Left lung (tissue), 10 donors: ENCODE data around the gene STN1. TPM values are rescaled to one million over a fixed set of nuclear protein-coding genes. Genes with fewer than 3 reads are reported as not detected.
A peak's percentile ranks its signal among the peaks of the same experiment; 100 is the strongest.

Source experiments
- ATAC-seq: fragments of 200-7000 bp; cut with Tn5 transposase; one replicate; pipeline ENCODE4 v1.9.1; 2020; ENCODE audit warnings: moderate library complexity
- DNase-seq, 4 donors: peaks; one replicate each; pipeline ENCODE4 v3.0.0-alpha.2; 2013 to 2020
- H3K27ac ChIP-seq, 2 donors: fragments of 200-600 bp; sonication (generic) in 1 of 2; one replicate each; pipeline versions ENCODE4 v1.5.0 to v1.8.0; 2020 to 2021
- H3K27me3 ChIP-seq, 2 donors: fragments of 200-600 bp; sonication (generic) in 1 of 2; one replicate each; pipeline versions ENCODE4 v1.5.0 to v1.8.0; 2020 to 2021
- H3K36me3 ChIP-seq, 2 donors: fragments of 200-600 bp; sonication (generic) in 1 of 2; one replicate each; pipeline versions ENCODE4 v1.5.0 to v1.8.0; 2020 to 2021
- H3K4me1 ChIP-seq, 2 donors: fragments of 200-600 bp; one replicate each; pipeline ENCODE4 v1.8.0; 2021
- H3K4me3 ChIP-seq, 2 donors: fragments of 200-600 bp; sonication (generic) in 1 of 2; one replicate each; pipeline versions ENCODE4 v1.5.0 to v1.8.0; 2020 to 2021; ENCODE audit warnings: mild to moderate bottlenecking in 1 of 2
- H3K9me3 ChIP-seq, 2 donors: fragments of 200-600 bp; sonication (generic) in 1 of 2; one replicate each; pipeline versions ENCODE4 v1.5.0 to v1.8.0; 2020 to 2021
- intact Hi-C, 2 donors: fragments of 100-400 bp; cut with DNase I; formaldehyde crosslinking; loops; one replicate each; pipeline versions ENCODE4 v1.11.2 to v1.14.2; 2022
- polyA plus RNA-seq, 6 donors: library from polyadenylated mRNA; unstranded; fragments of 120-200 nt; gene quantifications; one replicate each; pipeline ENCODE4 v1.2.1, GENCODE V29; 2013; ENCODE audit not compliant: insufficient read length in 6 of 6
- total RNA-seq, 2 donors: library from RNA; stranded (reverse); fragmentation: NEBNext Ultra II Directional; extraction: Animal tissue kit (Norgen Biotek cat#: 25700); gene quantifications; one replicate each; pipeline ENCODE4 v1.2.1, GENCODE V29; 2021
- TF ChIP-seq, protein P1 (sequence below), 2 donors: fragments of 200-600 bp; sonication (generic) in 1 of 2; IDR thresholded peaks; one replicate each; pipeline versions ENCODE4 v1.5.0 to v1.8.0; 2021; ENCODE audit warnings: antibody characterized with exemption in 2 of 2
- donor health status: DM: no; HTN: yes; CAD: no.
- donor health status: DM: no; HTN: no; CAD: no.

STN1 gene
- total and polyA plus RNA-seq, 8 donors = 26.3 to 62.8 (median 29.8) TPM

DNA sequence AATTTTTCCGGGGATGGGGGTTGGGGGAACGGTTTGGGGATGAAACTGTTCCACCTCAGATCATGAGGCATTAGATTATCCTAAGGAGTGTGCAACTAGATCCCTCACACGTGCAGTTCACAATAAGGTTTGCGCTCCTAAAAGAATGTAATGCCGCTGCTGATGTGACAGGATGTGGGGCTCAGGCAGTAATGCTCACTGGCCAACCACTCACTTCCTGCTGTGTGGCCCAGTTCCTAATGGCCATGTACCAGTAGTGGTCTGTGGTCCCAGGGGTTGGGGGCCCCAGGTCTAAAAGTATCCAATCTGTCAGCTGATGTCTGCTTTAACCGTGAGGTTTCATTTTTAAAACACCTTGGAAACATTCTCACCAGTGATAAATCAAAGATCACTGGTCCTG, 2.2 kb downstream of the STN1 start:
- DNase-seq (no peak), ATAC-seq (no peak)
- peak overlapping the region; percentile 55 to 70 for H3K4me3 ChIP-seq

DNA sequence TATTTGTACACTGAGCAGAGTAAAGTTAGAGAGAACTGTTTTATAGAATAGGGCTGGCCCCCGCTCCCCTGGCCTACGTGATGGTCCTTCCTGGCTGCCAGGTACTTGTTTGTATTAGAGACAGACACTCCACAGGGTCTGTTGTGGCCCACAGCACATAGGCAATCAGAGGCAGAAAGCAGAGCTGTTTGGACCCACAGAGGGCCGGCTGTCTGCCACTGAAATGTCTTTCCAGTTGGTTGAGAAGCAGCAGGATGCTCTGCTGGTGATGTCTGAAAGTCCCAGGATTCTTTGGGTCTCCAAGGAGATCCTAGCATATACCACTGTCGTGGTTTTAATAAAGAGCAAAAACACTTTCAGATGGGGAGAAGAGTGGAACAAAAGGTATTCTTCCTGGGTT, 5.2 kb downstream of the STN1 start:
- intact Hi-C loops = no loop called here
- no peaks in the 10 kb centered on the region for H3K36me3 ChIP-seq
- H3K4me1 ChIP-seq = peaks cover 38 to 81% of the 10 kb centered on the region in 2 donors
- peak overlapping the region in 1 of 2 donors; percentile 95 for H3K27ac ChIP-seq
- no peaks in the 10 kb centered on the region for H3K27me3 ChIP-seq
- ATAC-seq = no peak
- no peak overlapping the region for H3K4me3 ChIP-seq
- TF ChIP-seq, protein P1, sequence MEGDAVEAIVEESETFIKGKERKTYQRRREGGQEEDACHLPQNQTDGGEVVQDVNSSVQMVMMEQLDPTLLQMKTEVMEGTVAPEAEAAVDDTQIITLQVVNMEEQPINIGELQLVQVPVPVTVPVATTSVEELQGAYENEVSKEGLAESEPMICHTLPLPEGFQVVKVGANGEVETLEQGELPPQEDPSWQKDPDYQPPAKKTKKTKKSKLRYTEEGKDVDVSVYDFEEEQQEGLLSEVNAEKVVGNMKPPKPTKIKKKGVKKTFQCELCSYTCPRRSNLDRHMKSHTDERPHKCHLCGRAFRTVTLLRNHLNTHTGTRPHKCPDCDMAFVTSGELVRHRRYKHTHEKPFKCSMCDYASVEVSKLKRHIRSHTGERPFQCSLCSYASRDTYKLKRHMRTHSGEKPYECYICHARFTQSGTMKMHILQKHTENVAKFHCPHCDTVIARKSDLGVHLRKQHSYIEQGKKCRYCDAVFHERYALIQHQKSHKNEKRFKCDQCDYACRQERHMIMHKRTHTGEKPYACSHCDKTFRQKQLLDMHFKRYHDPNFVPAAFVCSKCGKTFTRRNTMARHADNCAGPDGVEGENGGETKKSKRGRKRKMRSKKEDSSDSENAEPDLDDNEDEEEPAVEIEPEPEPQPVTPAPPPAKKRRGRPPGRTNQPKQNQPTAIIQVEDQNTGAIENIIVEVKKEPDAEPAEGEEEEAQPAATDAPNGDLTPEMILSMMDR (IDR thresholded peaks at IDR 0.05) = no peak
- H3K9me3 ChIP-seq = no peaks in the 10 kb centered on the region
- DNase-seq = no peak

More for the DNA sequence above, 2.2 kb downstream of the STN1 start:
- intact Hi-C loops = no loop called here
- Histone ChIP-seq H3K4me1 (peaks cover 20 to 61% of the 10 kb centered on the region in 2 donors), H3K36me3 (no peaks in the 10 kb centered on the region), H3K27ac (peak overlapping the region; percentile 97 to 98), H3K9me3 (no peaks in the 10 kb centered on the region), H3K27me3 (no peaks in the 10 kb centered on the region)
- TF ChIP-seq, protein P1 (IDR thresholded peaks at IDR 0.05) = no peak

DNA sequence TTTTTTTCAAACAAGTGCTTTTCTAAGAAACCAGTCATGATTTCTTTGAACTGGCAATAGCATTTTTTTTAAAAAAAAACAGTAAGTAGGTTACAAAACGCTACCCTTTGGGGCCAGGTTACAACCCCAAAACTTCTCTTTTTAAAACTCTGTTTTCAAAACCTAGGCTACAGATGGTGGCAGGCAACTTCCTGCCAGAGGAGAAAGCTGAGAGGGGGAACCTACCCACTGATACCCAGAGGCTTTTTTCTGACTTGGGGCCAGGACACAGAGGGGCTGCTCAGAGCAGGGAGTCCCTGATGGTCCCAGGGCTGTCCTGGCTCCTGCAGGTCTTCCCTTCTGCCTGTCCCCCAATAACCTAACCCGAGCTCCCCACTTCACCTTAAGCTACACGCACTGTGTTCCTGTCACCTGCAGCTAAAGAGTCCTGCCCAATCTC, 6.9 kb downstream of the STN1 start:
- ATAC-seq = peak; percentile 8
- peak overlapping the region; percentile 78 to 95 for H3K27ac ChIP-seq
- H3K4me3 ChIP-seq = no peak overlapping the region
- intact Hi-C loops = no loop called here
- DNase-seq = no peak
- peaks cover 40 to 83% of the 10 kb centered on the region in 2 donors for H3K4me1 ChIP-seq
- no peaks in the 10 kb centered on the region for H3K9me3 ChIP-seq
- no peaks in the 10 kb centered on the region for H3K36me3 ChIP-seq
- H3K27me3 ChIP-seq = no peaks in the 10 kb centered on the region
- TF ChIP-seq, protein P1 (IDR thresholded peaks at IDR 0.05) = no peak

DNA sequence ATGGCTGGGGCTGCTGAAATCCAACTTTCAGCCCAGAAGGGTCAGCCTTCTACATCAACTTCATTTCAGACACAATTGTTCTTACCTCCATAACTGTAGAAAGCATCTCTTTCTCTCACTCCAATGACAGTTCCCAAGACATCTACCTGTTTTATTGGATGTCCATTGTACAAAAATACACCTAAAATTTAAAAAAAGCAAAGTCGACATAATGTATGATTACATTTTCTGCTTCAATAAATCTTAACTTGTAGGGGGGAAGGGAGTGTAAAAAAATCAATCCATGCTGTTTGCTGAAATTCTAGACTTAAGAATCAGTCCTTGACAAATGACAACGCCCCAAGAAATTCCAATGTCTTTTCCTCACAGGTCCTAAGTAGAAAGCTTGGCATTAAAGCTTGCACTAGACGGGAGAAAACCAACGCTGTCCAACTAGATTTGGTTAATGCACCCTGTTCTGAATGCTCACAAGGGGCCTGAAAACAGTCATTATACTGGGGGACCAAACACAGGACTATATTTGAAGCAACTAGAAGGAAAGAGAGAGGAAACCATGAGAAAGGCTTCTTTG, 7.5 kb downstream of the STN1 start:
- Histone ChIP-seq H3K4me3 (no peak overlapping the region), H3K36me3 (peaks cover 0 to under 1% of the 10 kb centered on the region in 2 donors), H3K27ac (peak overlapping the region; percentile 78 to 95), H3K9me3 (no peaks in the 10 kb centered on the region), H3K27me3 (no peaks in the 10 kb centered on the region), H3K4me1 (peaks cover 35 to 81% of the 10 kb centered on the region in 2 donors)
- intact Hi-C loops = no loop called here
- peak; percentile 56 for ATAC-seq
- DNase-seq = peak in 1 of 4 donors; percentile 55
- TF ChIP-seq, protein P1 (IDR thresholded peaks at IDR 0.05) = no peak

DNA sequence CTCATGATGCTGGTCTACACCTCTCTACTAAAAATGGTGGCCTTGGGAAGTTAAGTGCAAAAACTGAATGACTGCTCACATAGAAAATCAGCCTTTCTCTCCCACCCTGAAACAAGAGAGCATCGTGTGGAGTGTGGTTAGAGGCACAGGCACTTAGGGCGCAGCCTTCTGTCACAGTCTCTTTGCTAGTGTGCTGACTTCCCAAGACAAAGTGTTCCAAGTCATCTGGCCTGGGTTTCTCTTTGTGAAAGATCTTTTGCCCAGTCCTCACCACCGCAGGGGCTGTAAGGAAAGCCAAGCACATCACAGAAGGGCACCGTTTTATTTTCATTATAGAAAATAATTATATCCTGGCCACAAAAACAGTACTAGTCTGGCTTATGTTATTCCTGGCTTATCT, 12.5 kb downstream of the STN1 start:
- ATAC-seq = no peak
- TF ChIP-seq, protein P1 (IDR thresholded peaks at IDR 0.05) = no peak
- no peaks in the 10 kb centered on the region for H3K9me3 ChIP-seq
- peaks cover 0 to 31% of the 10 kb centered on the region in 2 donors for H3K36me3 ChIP-seq
- peaks cover 25 to 54% of the 10 kb centered on the region in 2 donors for H3K4me1 ChIP-seq
- DNase-seq = no peak
- H3K27me3 ChIP-seq = no peaks in the 10 kb centered on the region
- H3K27ac ChIP-seq = peak overlapping the region in 1 of 2 donors; percentile 40
- H3K4me3 ChIP-seq = no peak overlapping the region
- intact Hi-C loops = no loop called here
